Tibial nerve (tissue), 3 donors: Measurements from ENCODE around the gene KAT2B.

Experiments used
- CTCF ChIP-seq, 5 experiments: fragments of 200-600 bp in 3 of 5; fragments of 450-650 bp in 2 of 5; sonication (generic) in 3 of 5; IDR thresholded peaks; one replicate each; pipeline ENCODE4 v1.5.1; 2016 to 2019; ENCODE audit warnings: antibody characterized with exemption in 5 of 5, mild to moderate bottlenecking in 3 of 5, moderate library complexity in 2 of 5
- POLR2A ChIP-seq, 2 donors: fragments of 450-650 bp; IDR thresholded peaks; one replicate each; pipeline ENCODE4 v1.6.1; 2017; ENCODE audit warnings: antibody characterized with exemption in 2 of 2, mild to moderate bottlenecking in 2 of 2, moderate library complexity in 2 of 2

- TF ChIP-seq CTCF (IDR thresholded peaks at IDR 0.05) = no peak
- TF ChIP-seq POLR2A (IDR thresholded peaks at IDR 0.05) = no peak
These were observed 106.1 kb downstream of the KAT2B start for GRCh38 chr3:20146301-20146700.
